Loucy (cell line): ENCODE results near the gene NRCAM.

Experiments used
- H2AFZ ChIP-seq: fragments of 200-600 bp; sonication (generic); 2 replicates; pipeline ENCODE4 v1.6.0; 2016; ENCODE audit warnings: antibody characterized with exemption, mild to moderate bottlenecking, low read length, moderate library complexity
- H3F3A ChIP-seq: fragments of 200-600 bp; 2 replicates; pipeline ENCODE4 v1.6.0; 2016; ENCODE audit warnings: antibody characterized with exemption, low read depth, mild to moderate bottlenecking
- H3K27me3 ChIP-seq: fragments of 200-600 bp; sonication (generic); 2 replicates; pipeline ENCODE4 v1.6.1; 2014; ENCODE audit warnings: low read length, mild to moderate bottlenecking; ENCODE audit not compliant: insufficient read depth, poor library complexity, severe bottlenecking
- H3K36me3 ChIP-seq: fragments of 200-600 bp; sonication (generic); 2 replicates; pipeline ENCODE4 v1.6.1; 2016; ENCODE audit warnings: low read length; ENCODE audit not compliant: insufficient read depth
- H3K4me1 ChIP-seq: fragments of 200-600 bp; sonication (generic); 2 replicates; pipeline ENCODE4 v1.5.1; 2014; ENCODE audit warnings: low read length, mild to moderate bottlenecking; ENCODE audit not compliant: insufficient read depth, poor library complexity, severe bottlenecking
- H3K4me2 ChIP-seq: fragments of 200-600 bp; sonication (generic); 2 replicates; pipeline ENCODE4 v1.6.0; 2014; ENCODE audit warnings: antibody characterized with exemption, low read length, low read depth, mild to moderate bottlenecking; ENCODE audit not compliant: poor library complexity, severe bottlenecking
- H3K4me3 ChIP-seq: fragments of 200-600 bp; sonication (generic); 2 replicates; pipeline ENCODE4 v1.5.1; 2014; ENCODE audit warnings: low read length, mild to moderate bottlenecking, mixed read lengths; ENCODE audit not compliant: poor library complexity, severe bottlenecking
- H3K79me2 ChIP-seq: fragments of 200-600 bp; sonication (generic); 2 replicates; pipeline ENCODE4 v1.6.1; 2014; ENCODE audit warnings: low read length; ENCODE audit not compliant: insufficient read depth
- H3K9ac ChIP-seq: fragments of 200-600 bp; sonication (generic); 2 replicates; pipeline ENCODE4 v1.6.0; 2014; ENCODE audit warnings: mild to moderate bottlenecking, low read depth, low read length, moderate library complexity; ENCODE audit not compliant: poor library complexity, severe bottlenecking
- H3K9me2 ChIP-seq: fragments of 200-600 bp; sonication (generic); replicated peaks from 2 replicates; pipeline ENCODE4 v1.6.1; 2016; ENCODE audit warnings: low read depth, low read length, mixed read lengths
- H3K9me3 ChIP-seq: fragments of 200-600 bp; sonication (generic); 2 replicates; pipeline ENCODE4 v1.6.1; 2014; ENCODE audit warnings: mild to moderate bottlenecking, antibody characterized with exemption, low read length, low read depth; ENCODE audit not compliant: insufficient read depth
- H4K20me1 ChIP-seq: fragments of 200-600 bp; sonication (generic); 2 replicates; pipeline ENCODE4 v1.6.0; 2014; ENCODE audit warnings: antibody characterized with exemption, low read length, mild to moderate bottlenecking; ENCODE audit not compliant: insufficient read depth, poor library complexity, severe bottlenecking
- EZH2phosphoT487 ChIP-seq: fragments of 200-600 bp; IDR thresholded peaks from 2 replicates; pipeline ENCODE4 v1.6.1; 2018; ENCODE audit warnings: antibody characterized with exemption, mild to moderate bottlenecking, moderate library complexity, borderline replicate concordance
- TF ChIP-seq, protein P1 (sequence below): fragments of 200-600 bp; sonication (generic); conservative IDR thresholded peaks from 2 replicates; pipeline ENCODE4 v1.5.1; 2014; ENCODE audit warnings: mild to moderate bottlenecking, antibody characterized with exemption, low read length

The NRCAM gene

DNA sequence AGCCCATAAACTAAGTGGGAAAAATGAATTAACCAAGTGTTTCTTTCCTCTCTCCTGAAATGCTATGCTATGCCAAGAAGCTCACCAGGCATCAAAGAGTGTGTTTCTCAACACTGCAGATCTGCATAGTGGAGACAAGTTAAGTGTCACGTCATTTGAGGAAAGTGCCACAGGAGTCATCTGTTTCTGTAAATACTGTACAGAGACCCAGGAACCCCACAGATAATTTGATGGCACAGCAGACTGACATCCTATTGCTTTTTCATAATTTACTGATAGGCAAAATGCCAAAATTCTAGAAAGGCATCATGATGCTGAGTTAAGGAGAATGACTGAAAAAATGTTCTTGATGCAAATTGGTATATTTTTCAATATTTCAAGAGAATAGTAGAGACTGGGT, 124.3 kb downstream of the NRCAM start:
- no peak overlapping the region for H3K9ac ChIP-seq

DNA sequence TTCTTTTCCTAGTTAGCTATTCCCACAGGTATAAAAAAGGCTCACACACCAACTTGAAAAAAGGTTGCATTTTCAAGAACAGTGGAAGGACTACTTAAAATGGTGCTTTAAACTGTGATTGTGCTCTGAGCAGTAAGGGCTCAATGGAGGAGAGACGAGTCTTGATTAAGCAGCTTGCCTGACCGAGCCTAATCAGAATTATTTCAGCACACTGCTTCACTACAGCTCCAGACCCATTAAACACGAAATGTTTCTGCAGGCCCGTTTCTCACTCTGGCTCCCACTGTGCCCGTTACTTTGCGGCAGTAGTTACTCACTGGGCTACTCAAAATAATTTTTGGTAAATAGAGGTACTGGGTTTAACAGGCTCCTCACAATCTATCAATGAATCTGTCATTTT, 126.0 kb downstream of the NRCAM start:
- Histone ChIP-seq H2AFZ (no peak overlapping the region), H3K4me3 (no peak overlapping the region), H3K36me3 (no peaks in the 10 kb centered on the region), H3K79me2 (no peaks in the 10 kb centered on the region), H4K20me1 (no peaks in the 10 kb centered on the region), H3K9me3 (no peaks in the 10 kb centered on the region), H3K27me3 (no peaks in the 10 kb centered on the region), H3F3A (no peaks in the 10 kb centered on the region), H3K9me2 (no peaks in the 10 kb centered on the region), H3K4me2 (no peak overlapping the region), H3K4me1 (no peaks in the 10 kb centered on the region), H3K9ac (no peak overlapping the region)
- TF ChIP-seq EZH2phosphoT487, result no peak
- TF ChIP-seq, protein P1, sequence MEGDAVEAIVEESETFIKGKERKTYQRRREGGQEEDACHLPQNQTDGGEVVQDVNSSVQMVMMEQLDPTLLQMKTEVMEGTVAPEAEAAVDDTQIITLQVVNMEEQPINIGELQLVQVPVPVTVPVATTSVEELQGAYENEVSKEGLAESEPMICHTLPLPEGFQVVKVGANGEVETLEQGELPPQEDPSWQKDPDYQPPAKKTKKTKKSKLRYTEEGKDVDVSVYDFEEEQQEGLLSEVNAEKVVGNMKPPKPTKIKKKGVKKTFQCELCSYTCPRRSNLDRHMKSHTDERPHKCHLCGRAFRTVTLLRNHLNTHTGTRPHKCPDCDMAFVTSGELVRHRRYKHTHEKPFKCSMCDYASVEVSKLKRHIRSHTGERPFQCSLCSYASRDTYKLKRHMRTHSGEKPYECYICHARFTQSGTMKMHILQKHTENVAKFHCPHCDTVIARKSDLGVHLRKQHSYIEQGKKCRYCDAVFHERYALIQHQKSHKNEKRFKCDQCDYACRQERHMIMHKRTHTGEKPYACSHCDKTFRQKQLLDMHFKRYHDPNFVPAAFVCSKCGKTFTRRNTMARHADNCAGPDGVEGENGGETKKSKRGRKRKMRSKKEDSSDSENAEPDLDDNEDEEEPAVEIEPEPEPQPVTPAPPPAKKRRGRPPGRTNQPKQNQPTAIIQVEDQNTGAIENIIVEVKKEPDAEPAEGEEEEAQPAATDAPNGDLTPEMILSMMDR, result no peak

More for the DNA sequence above, 124.3 kb downstream of the NRCAM start:
- Histone ChIP-seq H3K9me3 (no peaks in the 10 kb centered on the region), H3K27me3 (no peaks in the 10 kb centered on the region), H3F3A (no peaks in the 10 kb centered on the region), H3K79me2 (no peaks in the 10 kb centered on the region), H3K4me2 (no peak overlapping the region), H3K4me3 (no peak overlapping the region), H3K36me3 (no peaks in the 10 kb centered on the region), H3K9me2 (no peaks in the 10 kb centered on the region), H4K20me1 (no peaks in the 10 kb centered on the region), H2AFZ (no peak overlapping the region), H3K4me1 (no peaks in the 10 kb centered on the region)
- TF ChIP-seq, protein P1, result no peak
- TF ChIP-seq EZH2phosphoT487, result no peak

DNA sequence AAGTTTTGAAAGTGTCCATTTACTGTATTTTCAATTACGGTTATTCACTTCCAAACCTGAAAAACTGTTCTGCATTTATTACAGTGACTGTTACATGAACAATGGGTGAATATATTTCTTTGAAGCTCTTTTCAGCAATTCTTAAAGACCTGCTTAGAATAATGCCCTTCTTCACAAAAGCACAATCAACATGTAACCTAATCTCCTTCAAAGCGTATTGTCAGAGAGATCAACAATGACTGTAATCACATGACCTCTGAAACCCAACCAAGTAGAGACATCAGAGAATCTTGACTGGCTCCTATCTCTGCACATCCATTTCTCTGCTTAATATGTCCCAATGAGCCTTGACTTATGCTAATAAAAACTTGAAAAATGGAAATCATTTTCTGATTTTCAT, 126.7 kb downstream of the NRCAM start:
- no peak overlapping the region for H3K4me3 ChIP-seq
- no peaks in the 10 kb centered on the region for H3K27me3 ChIP-seq
- H3K9ac ChIP-seq, result no peak overlapping the region
- H2AFZ ChIP-seq, result no peak overlapping the region
- no peaks in the 10 kb centered on the region for H3K9me2 ChIP-seq
- no peaks in the 10 kb centered on the region for H4K20me1 ChIP-seq
- TF ChIP-seq EZH2phosphoT487, result no peak
- TF ChIP-seq, protein P1, result no peak
- no peaks in the 10 kb centered on the region for H3K79me2 ChIP-seq
- H3F3A ChIP-seq, result no peaks in the 10 kb centered on the region
- no peak overlapping the region for H3K4me2 ChIP-seq
- no peaks in the 10 kb centered on the region for H3K36me3 ChIP-seq
- no peaks in the 10 kb centered on the region for H3K9me3 ChIP-seq
- no peaks in the 10 kb centered on the region for H3K4me1 ChIP-seq
